Adipocyte (in vitro differentiated cells): Measurements from ENCODE around the gene GPR31.
"Not testable (repeated sequence)": the region's sequence is repeated elsewhere in the genome, so short reads cannot be mapped to it uniquely, and the experiment has no call there.

Experiments
- DNase-seq: peaks from one replicate; pipeline ENCODE4 v3.0.0-alpha.2; 2015; ENCODE audit warnings: low read depth
- H3K27me3 ChIP-seq: replicated peaks from 2 replicates; pipeline ENCODE4 v1.7.0; 2013; ENCODE audit warnings: mild to moderate bottlenecking, low read length, moderate library complexity; ENCODE audit not compliant: control insufficient read depth, insufficient read depth
- H3K36me3 ChIP-seq: 2 replicates; pipeline ENCODE4 v1.7.0; 2013; ENCODE audit warnings: low read length, mild to moderate bottlenecking, moderate library complexity; ENCODE audit not compliant: control insufficient read depth, insufficient read depth, severe bottlenecking
- H3K4me1 ChIP-seq: 2 replicates; pipeline ENCODE4 v1.7.0; 2013; ENCODE audit warnings: mild to moderate bottlenecking, low read length, moderate library complexity; ENCODE audit not compliant: control insufficient read depth, insufficient read depth
- H3K4me3 ChIP-seq: 2 replicates; pipeline ENCODE4 v1.7.0; 2013; ENCODE audit warnings: mild to moderate bottlenecking, low read length, moderate library complexity
- H3K9ac ChIP-seq: 2 replicates; pipeline ENCODE4 v1.7.0; 2013; ENCODE audit warnings: mild to moderate bottlenecking, low read length, moderate library complexity
- H3K9me3 ChIP-seq: 2 replicates; pipeline ENCODE4 v1.7.0; 2013; ENCODE audit warnings: mild to moderate bottlenecking, low read length, moderate library complexity; ENCODE audit not compliant: control insufficient read depth

GPR31 gene

GRCh38 chr6:167185101-167185500 is 27.3 kb upstream of the GPR31 start:
- not testable (repeated sequence) for H3K9ac ChIP-seq, H3K4me1 ChIP-seq, H3K27me3 ChIP-seq, H3K36me3 ChIP-seq, DNase-seq, H3K4me3 ChIP-seq, H3K9me3 ChIP-seq

- not testable (repeated sequence) for DNase-seq, H3K9ac ChIP-seq, H3K36me3 ChIP-seq, H3K4me1 ChIP-seq, H3K27me3 ChIP-seq, H3K4me3 ChIP-seq, H3K9me3 ChIP-seq
Observed at GRCh38 chr6:167182913-167183314, 25.1 kb upstream of the GPR31 start.

GRCh38 chr6:167181351-167181750 is 23.6 kb upstream of the GPR31 start:
- H3K4me1 ChIP-seq, H3K9ac ChIP-seq, H3K36me3 ChIP-seq, H3K27me3 ChIP-seq, DNase-seq, H3K9me3 ChIP-seq, H3K4me3 ChIP-seq: not testable (repeated sequence)

GRCh38 chr6:167180086-167180485 is 22.3 kb upstream of the GPR31 start:
- DNase-seq, H3K36me3 ChIP-seq, H3K9ac ChIP-seq, H3K9me3 ChIP-seq, H3K27me3 ChIP-seq, H3K4me3 ChIP-seq, H3K4me1 ChIP-seq: not testable (repeated sequence)

GRCh38 chr6:167178896-167179655 is 21.3 kb upstream of the GPR31 start:
- H3K9ac ChIP-seq, H3K4me3 ChIP-seq, H3K27me3 ChIP-seq, H3K9me3 ChIP-seq, H3K4me1 ChIP-seq, DNase-seq, H3K36me3 ChIP-seq: not testable (repeated sequence)

- H3K27me3 ChIP-seq, H3K4me3 ChIP-seq, H3K4me1 ChIP-seq, H3K9me3 ChIP-seq, H3K9ac ChIP-seq, H3K36me3 ChIP-seq, DNase-seq: not testable (repeated sequence)
Observed at GRCh38 chr6:167177271-167177670, 19.5 kb upstream of the GPR31 start.

- not testable (repeated sequence) for H3K9me3 ChIP-seq, DNase-seq, H3K4me1 ChIP-seq, H3K4me3 ChIP-seq, H3K36me3 ChIP-seq, H3K9ac ChIP-seq, H3K27me3 ChIP-seq
Observed at GRCh38 chr6:167172011-167172410, 14.2 kb upstream of the GPR31 start.

- H3K9ac ChIP-seq, H3K9me3 ChIP-seq, DNase-seq, H3K27me3 ChIP-seq, H3K36me3 ChIP-seq, H3K4me1 ChIP-seq, H3K4me3 ChIP-seq: not testable (repeated sequence)
Observed at GRCh38 chr6:167171300-167171699, 13.5 kb upstream of the GPR31 start.

GRCh38 chr6:167169867-167170266 is 12.1 kb upstream of the GPR31 start:
- not testable (repeated sequence) for H3K9me3 ChIP-seq, H3K4me1 ChIP-seq, H3K4me3 ChIP-seq, DNase-seq, H3K9ac ChIP-seq, H3K36me3 ChIP-seq
- H3K27me3 ChIP-seq, result peaks cover 14% of the 10 kb centered on the region

GRCh38 chr6:167168296-167168695 is 10.5 kb upstream of the GPR31 start:
- not testable (repeated sequence) for DNase-seq, H3K4me3 ChIP-seq, H3K9ac ChIP-seq, H3K9me3 ChIP-seq, H3K36me3 ChIP-seq, H3K4me1 ChIP-seq
- peaks cover 19% of the 10 kb centered on the region for H3K27me3 ChIP-seq

- H3K9me3 ChIP-seq, DNase-seq, H3K9ac ChIP-seq, H3K4me1 ChIP-seq, H3K4me3 ChIP-seq, H3K36me3 ChIP-seq: not testable (repeated sequence)
- peaks cover 19% of the 10 kb centered on the region for H3K27me3 ChIP-seq
Observed at GRCh38 chr6:167167699-167168098, 9.9 kb upstream of the GPR31 start.

GRCh38 chr6:167165858-167166471 is 8.2 kb upstream of the GPR31 start:
- H3K4me1 ChIP-seq, result no peaks in the 10 kb centered on the region
- H3K4me3 ChIP-seq, result no peak overlapping the region
- peaks cover 18% of the 10 kb centered on the region for H3K27me3 ChIP-seq
- no peaks in the 10 kb centered on the region for H3K36me3 ChIP-seq
- no peak for DNase-seq
- H3K9ac ChIP-seq, result no peak overlapping the region
- no peaks in the 10 kb centered on the region for H3K9me3 ChIP-seq
